ENCODE results near the gene C11orf16.

DNA sequence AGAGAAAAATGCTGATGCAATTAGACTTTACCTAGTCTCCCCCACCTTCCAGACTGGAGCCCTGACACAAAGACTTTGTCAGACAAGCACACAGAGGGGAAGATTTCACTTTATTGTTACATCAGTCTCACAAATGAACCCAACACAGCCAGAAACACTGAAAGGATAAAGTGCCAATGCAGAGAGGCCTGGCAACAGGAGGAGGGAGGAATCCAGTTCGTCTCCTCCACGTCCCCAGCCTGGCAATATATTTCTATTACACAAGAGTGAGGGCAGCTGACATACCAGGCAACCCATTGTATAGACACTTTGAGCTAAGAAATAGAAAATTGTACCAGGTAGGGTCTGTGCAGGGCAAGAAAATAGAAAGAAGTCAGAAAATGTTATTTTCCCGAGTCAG is 47.7 kb upstream of the C11orf16 start:
- TF ChIP-seq, protein P1, sequence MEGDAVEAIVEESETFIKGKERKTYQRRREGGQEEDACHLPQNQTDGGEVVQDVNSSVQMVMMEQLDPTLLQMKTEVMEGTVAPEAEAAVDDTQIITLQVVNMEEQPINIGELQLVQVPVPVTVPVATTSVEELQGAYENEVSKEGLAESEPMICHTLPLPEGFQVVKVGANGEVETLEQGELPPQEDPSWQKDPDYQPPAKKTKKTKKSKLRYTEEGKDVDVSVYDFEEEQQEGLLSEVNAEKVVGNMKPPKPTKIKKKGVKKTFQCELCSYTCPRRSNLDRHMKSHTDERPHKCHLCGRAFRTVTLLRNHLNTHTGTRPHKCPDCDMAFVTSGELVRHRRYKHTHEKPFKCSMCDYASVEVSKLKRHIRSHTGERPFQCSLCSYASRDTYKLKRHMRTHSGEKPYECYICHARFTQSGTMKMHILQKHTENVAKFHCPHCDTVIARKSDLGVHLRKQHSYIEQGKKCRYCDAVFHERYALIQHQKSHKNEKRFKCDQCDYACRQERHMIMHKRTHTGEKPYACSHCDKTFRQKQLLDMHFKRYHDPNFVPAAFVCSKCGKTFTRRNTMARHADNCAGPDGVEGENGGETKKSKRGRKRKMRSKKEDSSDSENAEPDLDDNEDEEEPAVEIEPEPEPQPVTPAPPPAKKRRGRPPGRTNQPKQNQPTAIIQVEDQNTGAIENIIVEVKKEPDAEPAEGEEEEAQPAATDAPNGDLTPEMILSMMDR (IDR thresholded peaks at IDR 0.05; ENCODE audit: control extremely low read depth in 1 of 3, insufficient read depth in 1 of 3, low read depth in 1 of 3, low read length in 3 of 3) = no peak
- no peak for TF ChIP-seq POLR2A (IDR thresholded peaks at IDR 0.05; ENCODE audit: control extremely low read depth in 1 of 2, low read depth in 2 of 2, low read length in 2 of 2)
